HL-60/S4 treated with phorbol 12-myristate 13-acetate at 8.2 ng/mL for 4 days and 3 days (cell line): ENCODE measurements around the gene WT1.

Source experiments
- in situ Hi-C: fragments of 300-500 bp; cut with MboI; formaldehyde crosslinking; loops from 2 replicates; pipeline ENCODE4 v1.15.0; 2022; ENCODE audit warnings: low sequenced_read_pairs

The WT1 gene

GRCh38 chr11:32425761-32426160 lies 9.6 kb downstream of the WT1 start:
- in situ Hi-C loops: no loop called here

GRCh38 chr11:32422545-32422944 lies 12.8 kb downstream of the WT1 start:
- in situ Hi-C loops: loop anchor here (25.0 kb wide), 1 partner anchor 90 kb away; no protein-coding TSS in a partner anchor

GRCh38 chr11:32421992-32422391 lies 13.3 kb downstream of the WT1 start:
- in situ Hi-C loops: loop anchor here (25.0 kb wide), 1 partner anchor 90 kb away; no protein-coding TSS in a partner anchor

GRCh38 chr11:32420937-32421901 lies 14.1 kb downstream of the WT1 start:
- in situ Hi-C loops: loop anchor here (25.0 kb wide), 1 partner anchor 91 kb away; no protein-coding TSS in a partner anchor

GRCh38 chr11:32420139-32420538 lies 15.2 kb downstream of the WT1 start:
- in situ Hi-C loops: loop anchor here (25.0 kb wide), 1 partner anchor 92 kb away; no protein-coding TSS in a partner anchor

GRCh38 chr11:32418836-32419235 lies 16.5 kb downstream of the WT1 start:
- in situ Hi-C loops: loop anchor here (25.0 kb wide), 1 partner anchor 93 kb away; no protein-coding TSS in a partner anchor

GRCh38 chr11:32417806-32418205 lies 17.5 kb downstream of the WT1 start:
- in situ Hi-C loops: loop anchor here (25.0 kb wide), 1 partner anchor 94 kb away; no protein-coding TSS in a partner anchor

GRCh38 chr11:32416301-32416700 lies 19.0 kb downstream of the WT1 start:
- in situ Hi-C loops: loop anchor here (25.0 kb wide), 1 partner anchor 96 kb away; no protein-coding TSS in a partner anchor

- in situ Hi-C loops: loop anchor here (25.0 kb wide), 1 partner anchor 97 kb away; no protein-coding TSS in a partner anchor
These were observed 20.4 kb downstream of the WT1 start for GRCh38 chr11:32414925-32415324.

- in situ Hi-C loops: loop anchor here (25.0 kb wide), 1 partner anchor 100 kb away; no protein-coding TSS in a partner anchor
These were observed 23.3 kb downstream of the WT1 start for GRCh38 chr11:32411942-32412615.

GRCh38 chr11:32405592-32405991 lies 29.7 kb downstream of the WT1 start:
- in situ Hi-C loops: loop anchor here (25.0 kb wide), 1 partner anchor 107 kb away; no protein-coding TSS in a partner anchor

GRCh38 chr11:32402836-32403235 lies 32.5 kb downstream of the WT1 start:
- in situ Hi-C loops: loop anchor here (25.0 kb wide), 1 partner anchor 109 kb away; no protein-coding TSS in a partner anchor

GRCh38 chr11:32400670-32401369 lies 34.5 kb downstream of the WT1 start:
- in situ Hi-C loops: loop anchor here (25.0 kb wide), 1 partner anchor 111 kb away; no protein-coding TSS in a partner anchor

GRCh38 chr11:32400196-32400595 lies 35.1 kb downstream of the WT1 start:
- in situ Hi-C loops: loop anchor here (25.0 kb wide), 1 partner anchor 112 kb away; no protein-coding TSS in a partner anchor

GRCh38 chr11:32396991-32397390 lies 38.3 kb downstream of the WT1 start:
- in situ Hi-C loops: loop anchor here (25.0 kb wide), 1 partner anchor 390 kb away; the partner anchor contains the start of gene CCDC73

GRCh38 chr11:32396331-32396730 lies 39.0 kb downstream of the WT1 start:
- in situ Hi-C loops: loop anchor here (25.0 kb wide), 1 partner anchor 391 kb away; the partner anchor contains the start of gene CCDC73

GRCh38 chr11:32395127-32395526 lies 40.2 kb downstream of the WT1 start:
- in situ Hi-C loops: loop anchor here (25.0 kb wide), 1 partner anchor 392 kb away; the partner anchor contains the start of gene CCDC73

GRCh38 chr11:32392840-32393239 lies 42.5 kb downstream of the WT1 start:
- in situ Hi-C loops: loop anchor here (25.0 kb wide), 1 partner anchor 394 kb away; the partner anchor contains the start of gene CCDC73

- in situ Hi-C loops: loop anchor here (25.0 kb wide), 1 partner anchor 395 kb away; the partner anchor contains the start of gene CCDC73
These were observed 43.3 kb downstream of the WT1 start for GRCh38 chr11:32391956-32392553.
